ENCODE results near the gene MAN2A2.

- TF ChIP-seq CTCF (IDR thresholded peaks at IDR 0.05 in 4 of 5, conservative IDR thresholded peaks at IDR 0.05 in 1 of 5) (no peak), POLR2A (IDR thresholded peaks at IDR 0.05) (no peak)
Observed at GRCh38 chr15:90876512-90877170, 26.5 kb upstream of the MAN2A2 start.
